Measurements from ENCODE around the gene TANGO2. TPM values are rescaled to one million over a fixed set of nuclear protein-coding genes. Genes with fewer than 3 reads are reported as not detected.

TANGO2 gene
- total and polyA plus RNA-seq, 9 of the 15 experiments (the other 6 are each of a cell fraction or from before 2014, with no cell fraction given) = 15.5 to 94.9 (median 70.1) TPM

- TF ChIP-seq, protein P1, sequence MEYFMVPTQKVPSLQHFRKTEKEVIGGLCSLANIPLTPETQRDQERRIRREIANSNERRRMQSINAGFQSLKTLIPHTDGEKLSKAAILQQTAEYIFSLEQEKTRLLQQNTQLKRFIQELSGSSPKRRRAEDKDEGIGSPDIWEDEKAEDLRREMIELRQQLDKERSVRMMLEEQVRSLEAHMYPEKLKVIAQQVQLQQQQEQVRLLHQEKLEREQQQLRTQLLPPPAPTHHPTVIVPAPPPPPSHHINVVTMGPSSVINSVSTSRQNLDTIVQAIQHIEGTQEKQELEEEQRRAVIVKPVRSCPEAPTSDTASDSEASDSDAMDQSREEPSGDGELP (CRISPR knock-in tag; IDR thresholded peaks at IDR 0.05; ENCODE audit: borderline replicate concordance) = no peak
- no peak for TF ChIP-seq ZBTB1 (CRISPR knock-in tag; IDR thresholded peaks at IDR 0.05; ENCODE audit: borderline replicate concordance, low read depth)
- no peak for TF ChIP-seq NFIC (IDR thresholded peaks at IDR 0.05)
- TF ChIP-seq GTF2E2 (tag; IDR thresholded peaks at IDR 0.05) = no peak
- no peak for TF ChIP-seq ZNF174 (CRISPR knock-in tag; IDR thresholded peaks at IDR 0.05)
Measured at GRCh38 chr22:20009018-20009491, 11.9 kb upstream of the TANGO2 start (continued).

DNA sequence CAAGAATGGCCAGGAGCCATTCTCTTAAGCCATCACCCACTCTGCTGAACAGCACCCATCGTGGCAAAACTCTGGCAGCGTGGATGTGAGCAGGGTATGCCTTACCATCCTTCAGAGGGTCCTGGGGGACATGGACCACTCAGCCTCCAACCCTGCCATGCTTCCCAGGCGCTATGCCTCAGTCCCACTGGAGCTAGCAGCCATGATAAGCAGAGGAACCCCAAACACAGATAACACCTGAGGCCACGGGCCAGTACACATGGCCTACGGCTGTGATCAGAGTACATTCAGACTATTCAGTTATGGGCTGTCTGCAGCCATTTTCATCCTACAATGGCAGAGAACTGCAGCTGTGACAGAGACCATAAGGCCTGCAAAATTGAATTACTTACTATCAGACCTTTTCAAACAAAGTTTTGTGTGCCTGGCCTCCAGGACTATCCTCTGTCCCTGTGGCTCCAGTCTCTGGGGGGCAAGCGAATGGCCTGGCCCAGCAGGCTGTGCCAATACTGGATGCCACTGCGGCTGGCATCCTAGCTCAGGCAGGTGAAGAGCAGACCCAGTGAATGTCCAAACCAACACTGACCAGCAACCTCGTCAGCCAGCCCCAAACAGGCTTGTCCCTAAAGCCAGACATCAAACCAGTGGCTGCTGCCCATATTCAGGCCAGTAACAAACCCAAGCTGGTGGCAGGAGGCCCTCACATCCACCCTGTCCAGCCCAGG lies 11.2 kb upstream of the TANGO2 start:
- in situ Hi-C loops (cut with MboI) (loop anchor here (5.0 kb wide), 1 partner anchor 37 kb away; no protein-coding TSS in a partner anchor), intact Hi-C loops (cut with micrococcal nuclease) (no loop called here)
- H4K20me1 ChIP-seq (replicated peaks; ENCODE audit: control insufficient read depth, insufficient read depth, low read length) = peaks cover 15% of the 10 kb centered on the region; the same call in 1 of the 2 replicates
- peaks cover 59 to 74% of the 10 kb centered on the region in 2 experiments for H3K4me1 ChIP-seq (replicated peaks in 1 of 2; ENCODE audit: control insufficient read depth in 2 of 2, insufficient read depth in 2 of 2, low read length in 2 of 2)
- POLR2A ChIA-PET = interaction anchor here (0.5 to 10.0 kb wide), 14 partner anchors 11 to 120 kb away, joined by 3 to 120 read pairs (median 3); partner anchors contain the start of genes RANBP1, TANGO2 and TRMT2A
- H3K9me3 ChIP-seq (replicated peaks; ENCODE audit: control insufficient read depth, insufficient read depth, low read depth, low read length) = peaks cover 4% of the 10 kb centered on the region; the same call in 1 of the 2 replicates
- no peaks in the 10 kb centered on the region for H3K27me3 ChIP-seq (ENCODE audit: control insufficient read depth in 2 of 2, insufficient read depth in 2 of 2, low read length in 2 of 2)
- H2AFZ ChIP-seq (ENCODE audit: low read depth, low read length) = no peak overlapping the region
- peaks cover 34% of the 10 kb centered on the region for H3K79me2 ChIP-seq (ENCODE audit: control insufficient read depth, insufficient read depth, low read length)
- no peak overlapping the region for H3K4me3 ChIP-seq
- 55% methylated on average over 8 of the region's 8 CpGs for WGBS (ENCODE audit: insufficient coverage, low coverage, missing lambda C conversion rate)
- H3K4me2 ChIP-seq (ENCODE audit: insufficient read depth, low read length) = peak overlapping the region; percentile 8; the same call in 1 of the 2 replicates
- CTCF ChIA-PET (ENCODE audit: low intra/inter-chr PET ratio) = interaction anchor here (5.7 kb wide), 1 partner anchor 39 kb away, joined by 109 read pairs; no protein-coding TSS in a partner anchor
- no TSS peak for BruUV-seq (replicated peaks)
- peaks cover 24% of the 10 kb centered on the region for H3K9me1 ChIP-seq (ENCODE audit: control insufficient read depth, insufficient read depth, low read length)
- FAIRE-seq = peak; percentile 81
- no peak overlapping the region; the same call in 2 of the 3 replicates for H3K27ac ChIP-seq (ENCODE audit: extremely low read depth, low read depth, low read length)
- DNase-seq (ENCODE audit: extremely low read depth in 1 of 4, low spot score in 3 of 4) = peak in 2 of 4 experiments; percentile 74 to 77
- peak overlapping the region in 1 of 2 experiments; percentile 89; a peak in 2 of 4 replicates for H3K9ac ChIP-seq (ENCODE audit: insufficient read depth in 1 of 2, low read depth in 2 of 2, low read length in 2 of 2)
- H3K36me3 ChIP-seq (ENCODE audit: control insufficient read depth, insufficient read depth, low read length) = peaks cover 18% of the 10 kb centered on the region; the same call in 2 of the 3 replicates
- peak; percentile 38 for ATAC-seq
- TF ChIP-seq STAG1 (CRISPR knock-in tag; IDR thresholded peaks at IDR 0.05; ENCODE audit: borderline replicate concordance) = no peak
- TF ChIP-seq TFAM (CRISPR knock-in tag; conservative IDR thresholded peaks at IDR 0.05) = no peak
- TF ChIP-seq RAD21 (CRISPR knock-in tag; conservative IDR thresholded peaks at IDR 0.05 in 1 of 2, IDR thresholded peaks at IDR 0.05 in 1 of 2) = 0 out of 4 replicates have a peak, but pooled peaks of 1 of the 2 experiments have one; percentile 4
- TF ChIP-seq FIP1L1 (IDR thresholded peaks at IDR 0.05; ENCODE audit: low read depth, low read length, poor library complexity, severe bottlenecking) = no peak
- TF ChIP-seq POLR3G (IDR thresholded peaks at IDR 0.05; ENCODE audit: extremely low read depth, insufficient read length, insufficient replicate concordance) = no peak
- peak; percentile 19; the same call in 1 of the 2 replicates for TF ChIP-seq EP300 (IDR thresholded peaks at IDR 0.05; ENCODE audit: low read length)
- peak; percentile 36; the same call in 1 of the 2 replicates for TF ChIP-seq CREB3 (tag; conservative IDR thresholded peaks at IDR 0.05; ENCODE audit: low read depth)
- peak; percentile 36; the same call in 1 of the 2 replicates for TF ChIP-seq ZNF668 (CRISPR knock-in tag; IDR thresholded peaks at IDR 0.05)
- TF ChIP-seq POLR2AphosphoS5 (IDR thresholded peaks at IDR 0.05; ENCODE audit: control insufficient read depth, insufficient read depth, low read depth, low read length) = no peak
- TF ChIP-seq PTRF (tag; IDR thresholded peaks at IDR 0.05) = no peak
- peak; percentile 24 to 73; a peak in 3 of 4 replicates for TF ChIP-seq RCOR1 (IDR thresholded peaks at IDR 0.05; ENCODE audit: borderline replicate concordance in 1 of 2, low read depth in 2 of 2, low read length in 2 of 2)
- 0 out of 2 replicates have a peak, but pooled peaks have one; percentile 27 for TF ChIP-seq DMBX1 (CRISPR knock-in tag; IDR thresholded peaks at IDR 0.05; ENCODE audit: borderline replicate concordance)

Data from K562 (cell line).